ENCODE measurements around the gene CCDC51. TPM values are rescaled to one million over a fixed set of nuclear protein-coding genes. Genes with fewer than 3 reads are reported as not detected.

The CCDC51 gene
- total and polyA plus RNA-seq, 2 of the 13 experiments (the other 11 are each of a cell fraction or from before 2014, with no cell fraction given), result 18.1 to 29.4 TPM

DNA sequence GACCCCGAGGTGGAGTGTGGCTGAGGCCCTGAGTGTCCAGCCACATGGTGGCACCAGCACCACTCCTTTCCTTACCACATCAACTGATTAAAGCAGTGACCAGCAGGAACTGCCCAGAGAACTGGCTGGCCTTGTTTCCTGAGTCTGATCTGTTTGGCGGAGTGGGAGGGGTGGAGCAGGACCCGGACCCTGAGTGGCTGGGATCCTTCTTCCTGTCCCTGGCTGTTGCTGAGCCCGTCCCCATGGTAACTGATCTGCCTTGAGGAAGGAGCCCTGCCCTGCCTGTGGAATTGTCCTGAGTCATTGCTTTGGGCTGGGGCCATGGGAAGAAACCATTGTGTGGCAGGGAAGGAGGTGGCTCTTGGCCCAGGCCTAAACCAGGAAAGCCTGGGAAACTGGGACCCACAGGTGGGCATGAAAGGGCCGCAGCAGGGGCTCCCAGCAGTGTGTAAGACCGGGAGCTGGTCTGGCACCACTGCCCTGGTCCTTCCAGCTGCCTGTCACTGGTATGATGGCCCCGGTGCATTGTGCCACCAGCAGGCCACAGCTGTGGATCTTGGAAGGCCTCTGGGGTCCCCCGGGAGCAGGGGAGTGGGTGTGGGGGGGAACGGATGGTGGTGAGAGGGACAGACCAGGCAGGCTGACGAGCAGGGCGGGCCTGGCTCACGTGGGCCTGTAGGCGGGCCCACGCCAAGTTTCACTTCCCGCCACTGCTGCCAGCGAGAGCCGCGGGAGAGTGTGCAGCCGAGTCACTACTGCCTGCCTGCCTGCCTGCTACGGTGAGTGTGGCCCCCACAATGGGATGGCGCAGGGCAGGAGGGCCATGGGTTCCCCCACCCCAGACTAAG, 25.8 kb upstream of the CCDC51 start (continued):
- TF ChIP-seq, protein P1, sequence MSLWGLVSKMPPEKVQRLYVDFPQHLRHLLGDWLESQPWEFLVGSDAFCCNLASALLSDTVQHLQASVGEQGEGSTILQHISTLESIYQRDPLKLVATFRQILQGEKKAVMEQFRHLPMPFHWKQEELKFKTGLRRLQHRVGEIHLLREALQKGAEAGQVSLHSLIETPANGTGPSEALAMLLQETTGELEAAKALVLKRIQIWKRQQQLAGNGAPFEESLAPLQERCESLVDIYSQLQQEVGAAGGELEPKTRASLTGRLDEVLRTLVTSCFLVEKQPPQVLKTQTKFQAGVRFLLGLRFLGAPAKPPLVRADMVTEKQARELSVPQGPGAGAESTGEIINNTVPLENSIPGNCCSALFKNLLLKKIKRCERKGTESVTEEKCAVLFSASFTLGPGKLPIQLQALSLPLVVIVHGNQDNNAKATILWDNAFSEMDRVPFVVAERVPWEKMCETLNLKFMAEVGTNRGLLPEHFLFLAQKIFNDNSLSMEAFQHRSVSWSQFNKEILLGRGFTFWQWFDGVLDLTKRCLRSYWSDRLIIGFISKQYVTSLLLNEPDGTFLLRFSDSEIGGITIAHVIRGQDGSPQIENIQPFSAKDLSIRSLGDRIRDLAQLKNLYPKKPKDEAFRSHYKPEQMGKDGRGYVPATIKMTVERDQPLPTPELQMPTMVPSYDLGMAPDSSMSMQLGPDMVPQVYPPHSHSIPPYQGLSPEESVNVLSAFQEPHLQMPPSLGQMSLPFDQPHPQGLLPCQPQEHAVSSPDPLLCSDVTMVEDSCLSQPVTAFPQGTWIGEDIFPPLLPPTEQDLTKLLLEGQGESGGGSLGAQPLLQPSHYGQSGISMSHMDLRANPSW (CRISPR knock-in tag; IDR thresholded peaks at IDR 0.05; ENCODE audit: borderline replicate concordance), result no peak
- no peak for TF ChIP-seq SIX4 (CRISPR knock-in tag; IDR thresholded peaks at IDR 0.05)
- TF ChIP-seq, protein P2, sequence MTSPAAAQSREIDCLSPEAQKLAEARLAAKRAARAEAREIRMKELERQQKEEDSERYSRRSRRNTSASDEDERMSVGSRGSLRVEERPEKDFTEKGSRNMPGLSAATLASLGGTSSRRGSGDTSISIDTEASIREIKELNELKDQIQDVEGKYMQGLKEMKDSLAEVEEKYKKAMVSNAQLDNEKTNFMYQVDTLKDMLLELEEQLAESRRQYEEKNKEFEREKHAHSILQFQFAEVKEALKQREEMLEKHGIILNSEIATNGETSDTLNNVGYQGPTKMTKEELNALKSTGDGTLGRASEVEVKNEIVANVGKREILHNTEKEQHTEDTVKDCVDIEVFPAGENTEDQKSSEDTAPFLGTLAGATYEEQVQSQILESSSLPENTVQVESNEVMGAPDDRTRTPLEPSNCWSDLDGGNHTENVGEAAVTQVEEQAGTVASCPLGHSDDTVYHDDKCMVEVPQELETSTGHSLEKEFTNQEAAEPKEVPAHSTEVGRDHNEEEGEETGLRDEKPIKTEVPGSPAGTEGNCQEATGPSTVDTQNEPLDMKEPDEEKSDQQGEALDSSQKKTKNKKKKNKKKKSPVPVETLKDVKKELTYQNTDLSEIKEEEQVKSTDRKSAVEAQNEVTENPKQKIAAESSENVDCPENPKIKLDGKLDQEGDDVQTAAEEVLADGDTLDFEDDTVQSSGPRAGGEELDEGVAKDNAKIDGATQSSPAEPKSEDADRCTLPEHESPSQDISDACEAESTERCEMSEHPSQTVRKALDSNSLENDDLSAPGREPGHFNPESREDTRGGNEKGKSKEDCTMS (CRISPR knock-in tag; conservative IDR thresholded peaks at IDR 0.05), result no peak
- peak; percentile 39; the same call in 1 of the 2 replicates for TF ChIP-seq HDAC1 (CRISPR knock-in tag; IDR thresholded peaks at IDR 0.05)
- peak; percentile 33; the same call in 1 of the 2 replicates for TF ChIP-seq PHF20 (CRISPR knock-in tag; IDR thresholded peaks at IDR 0.05)
- TF ChIP-seq ZNF253 (CRISPR knock-in tag; IDR thresholded peaks at IDR 0.05; ENCODE audit: borderline replicate concordance), result no peak
- TF ChIP-seq, protein P3, sequence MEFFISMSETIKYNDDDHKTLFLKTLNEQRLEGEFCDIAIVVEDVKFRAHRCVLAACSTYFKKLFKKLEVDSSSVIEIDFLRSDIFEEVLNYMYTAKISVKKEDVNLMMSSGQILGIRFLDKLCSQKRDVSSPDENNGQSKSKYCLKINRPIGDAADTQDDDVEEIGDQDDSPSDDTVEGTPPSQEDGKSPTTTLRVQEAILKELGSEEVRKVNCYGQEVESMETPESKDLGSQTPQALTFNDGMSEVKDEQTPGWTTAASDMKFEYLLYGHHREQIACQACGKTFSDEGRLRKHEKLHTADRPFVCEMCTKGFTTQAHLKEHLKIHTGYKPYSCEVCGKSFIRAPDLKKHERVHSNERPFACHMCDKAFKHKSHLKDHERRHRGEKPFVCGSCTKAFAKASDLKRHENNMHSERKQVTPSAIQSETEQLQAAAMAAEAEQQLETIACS (CRISPR knock-in tag; IDR thresholded peaks at IDR 0.05), result no peak
- TF ChIP-seq PITX1 (CRISPR knock-in tag; IDR thresholded peaks at IDR 0.05), result no peak; the same call in 1 of the 2 replicates
- no peak for TF ChIP-seq ZNF337 (CRISPR knock-in tag; IDR thresholded peaks at IDR 0.05; ENCODE audit: borderline replicate concordance, low read depth)
- TF ChIP-seq HOXA7 (CRISPR knock-in tag; IDR thresholded peaks at IDR 0.05), result no peak
- TF ChIP-seq ZMYM4 (CRISPR knock-in tag; IDR thresholded peaks at IDR 0.05), result peak; percentile 59; the same call in 1 of the 2 replicates
- no peak for TF ChIP-seq KLF6 (CRISPR knock-in tag; IDR thresholded peaks at IDR 0.05)
- peak; percentile 83; the same call in 1 of the 2 replicates for TF ChIP-seq MIXL1 (CRISPR knock-in tag; IDR thresholded peaks at IDR 0.05)
- no peak for TF ChIP-seq ZBTB20 (CRISPR knock-in tag; IDR thresholded peaks at IDR 0.05; ENCODE audit: borderline replicate concordance, low read depth)
- TF ChIP-seq, protein P4, sequence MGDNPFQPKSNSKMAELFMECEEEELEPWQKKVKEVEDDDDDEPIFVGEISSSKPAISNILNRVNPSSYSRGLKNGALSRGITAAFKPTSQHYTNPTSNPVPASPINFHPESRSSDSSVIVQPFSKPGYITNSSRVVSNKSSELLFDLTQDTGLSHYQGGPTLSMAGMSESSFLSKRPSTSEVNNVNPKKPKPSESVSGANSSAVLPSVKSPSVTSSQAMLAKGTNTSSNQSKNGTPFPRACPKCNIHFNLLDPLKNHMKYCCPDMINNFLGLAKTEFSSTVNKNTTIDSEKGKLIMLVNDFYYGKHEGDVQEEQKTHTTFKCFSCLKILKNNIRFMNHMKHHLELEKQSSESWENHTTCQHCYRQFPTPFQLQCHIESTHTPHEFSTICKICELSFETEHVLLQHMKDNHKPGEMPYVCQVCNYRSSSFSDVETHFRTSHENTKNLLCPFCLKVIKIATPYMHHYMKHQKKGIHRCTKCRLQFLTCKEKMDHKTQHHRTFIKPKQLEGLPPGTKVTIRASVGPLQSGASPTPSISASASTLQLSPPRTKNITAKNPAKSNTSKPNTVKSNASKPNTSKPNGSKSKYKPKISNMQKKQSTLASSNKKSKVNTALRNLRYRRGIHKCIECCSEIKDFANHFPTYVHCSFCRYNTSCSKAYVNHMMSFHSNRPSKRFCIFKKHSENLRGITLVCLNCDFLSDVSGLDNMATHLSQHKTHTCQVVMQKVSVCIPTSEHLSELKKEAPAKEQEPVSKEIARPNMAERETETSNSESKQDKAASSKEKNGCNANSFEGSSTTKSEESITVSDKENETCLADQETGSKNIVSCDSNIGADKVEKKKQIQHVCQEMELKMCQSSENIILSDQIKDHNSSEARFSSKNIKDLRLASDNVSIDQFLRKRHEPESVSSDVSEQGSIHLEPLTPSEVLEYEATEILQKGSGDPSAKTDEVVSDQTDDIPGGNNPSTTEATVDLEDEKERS (CRISPR knock-in tag; IDR thresholded peaks at IDR 0.05), result no peak
- no peak for TF ChIP-seq FIP1L1 (IDR thresholded peaks at IDR 0.05; ENCODE audit: borderline replicate concordance, insufficient read depth, low read depth, low read length)
- TF ChIP-seq CHD4 (IDR thresholded peaks at IDR 0.05; ENCODE audit: borderline replicate concordance, low read length), result no peak
- TF ChIP-seq HNRNPLL (IDR thresholded peaks at IDR 0.05; ENCODE audit: low read depth, low read length, poor library complexity, severe bottlenecking), result no peak
- no peak for TF ChIP-seq JARID2 (CRISPR knock-in tag; IDR thresholded peaks at IDR 0.05; ENCODE audit: insufficient replicate concordance)

Data from HepG2 (cell line).